AG09319 (cell line): ENCODE measurements around the gene P3H3.
"Not testable (repeated sequence)": the region's sequence is repeated elsewhere in the genome, so short reads cannot be mapped to it uniquely, and the experiment has no call there.

ENCODE experiments used
- DNase-seq: peaks from one replicate; pipeline ENCODE4 v3.0.0-alpha.2; 2010; ENCODE audit warnings: low read depth; ENCODE audit errors: extremely low read depth
- TF ChIP-seq, protein P1 (sequence below): IDR thresholded peaks from 2 replicates; pipeline ENCODE4 v1.5.1; 2011; ENCODE audit warnings: low read depth, mild to moderate bottlenecking, inconsistent platforms, low read length, moderate library complexity

P3H3 gene

GRCh38 chr12:6883252-6883651 is 55.0 kb downstream of the P3H3 start:
- no peak for DNase-seq
- TF ChIP-seq, protein P1, sequence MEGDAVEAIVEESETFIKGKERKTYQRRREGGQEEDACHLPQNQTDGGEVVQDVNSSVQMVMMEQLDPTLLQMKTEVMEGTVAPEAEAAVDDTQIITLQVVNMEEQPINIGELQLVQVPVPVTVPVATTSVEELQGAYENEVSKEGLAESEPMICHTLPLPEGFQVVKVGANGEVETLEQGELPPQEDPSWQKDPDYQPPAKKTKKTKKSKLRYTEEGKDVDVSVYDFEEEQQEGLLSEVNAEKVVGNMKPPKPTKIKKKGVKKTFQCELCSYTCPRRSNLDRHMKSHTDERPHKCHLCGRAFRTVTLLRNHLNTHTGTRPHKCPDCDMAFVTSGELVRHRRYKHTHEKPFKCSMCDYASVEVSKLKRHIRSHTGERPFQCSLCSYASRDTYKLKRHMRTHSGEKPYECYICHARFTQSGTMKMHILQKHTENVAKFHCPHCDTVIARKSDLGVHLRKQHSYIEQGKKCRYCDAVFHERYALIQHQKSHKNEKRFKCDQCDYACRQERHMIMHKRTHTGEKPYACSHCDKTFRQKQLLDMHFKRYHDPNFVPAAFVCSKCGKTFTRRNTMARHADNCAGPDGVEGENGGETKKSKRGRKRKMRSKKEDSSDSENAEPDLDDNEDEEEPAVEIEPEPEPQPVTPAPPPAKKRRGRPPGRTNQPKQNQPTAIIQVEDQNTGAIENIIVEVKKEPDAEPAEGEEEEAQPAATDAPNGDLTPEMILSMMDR, result no peak

GRCh38 chr12:6883683-6884082 is 55.5 kb downstream of the P3H3 start:
- TF ChIP-seq, protein P1, result no peak

DNA sequence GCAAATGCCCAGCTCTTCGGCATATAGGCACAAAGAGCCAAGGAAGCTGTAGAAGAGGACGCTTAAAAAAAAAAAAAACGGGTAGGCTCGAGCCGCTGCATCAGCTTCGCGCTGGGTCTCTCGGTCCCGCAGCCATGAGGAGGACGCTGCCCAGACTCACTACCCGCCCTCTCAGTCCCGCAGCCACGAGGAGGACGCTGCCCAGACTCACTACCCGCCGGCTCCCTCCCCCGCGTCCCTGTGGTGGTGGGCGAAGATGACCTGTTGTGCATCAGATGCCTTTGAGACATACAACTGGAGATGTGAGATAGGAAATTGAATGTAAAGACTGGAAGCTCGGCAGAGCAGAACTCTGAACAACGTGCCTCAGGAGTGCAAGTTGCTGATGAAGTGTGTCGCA is 56.3 kb downstream of the P3H3 start:
- no peak for DNase-seq
- TF ChIP-seq, protein P1, result no peak

More at GRCh38 chr12:6883683-6884082, 55.5 kb downstream of the P3H3 start:
- no peak for DNase-seq

DNA sequence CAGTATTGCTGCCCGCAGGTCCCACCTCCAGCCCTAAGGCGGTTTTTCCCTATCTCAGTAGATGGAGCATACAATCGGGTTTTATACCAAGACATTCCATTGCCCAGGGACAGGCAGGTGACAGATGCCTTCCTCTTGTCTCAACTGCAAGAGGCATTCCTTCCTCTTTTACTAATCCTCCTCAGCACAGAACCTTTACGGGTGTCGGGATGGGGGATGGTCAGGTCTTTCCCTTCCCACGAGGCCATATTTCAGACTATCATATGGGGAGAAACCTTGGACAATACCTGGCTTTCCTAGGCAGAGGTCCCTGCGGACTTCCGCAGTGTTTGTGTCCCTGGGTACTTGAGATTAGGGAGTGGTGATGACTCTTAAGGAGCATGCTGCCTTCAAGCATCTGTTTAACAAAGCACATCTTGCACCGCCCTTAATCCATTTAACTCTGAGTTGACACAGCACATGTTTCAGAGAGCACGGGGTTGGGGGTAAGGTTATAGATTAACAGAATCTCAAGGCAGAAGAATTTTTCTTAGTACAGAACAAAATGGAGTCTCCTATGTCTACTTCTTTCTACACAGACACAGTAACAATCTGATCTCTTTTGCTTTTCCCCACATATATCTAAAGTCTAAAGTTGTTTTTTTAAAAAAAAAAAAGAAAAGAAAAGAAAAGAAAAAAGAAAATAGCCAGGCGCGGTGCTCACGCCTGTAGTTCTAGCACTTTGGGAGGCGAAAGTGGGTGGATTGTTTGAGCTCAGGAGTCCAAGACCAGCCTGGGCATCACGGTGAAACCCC is 58.2 kb downstream of the P3H3 start:
- not testable (repeated sequence) for DNase-seq

DNA sequence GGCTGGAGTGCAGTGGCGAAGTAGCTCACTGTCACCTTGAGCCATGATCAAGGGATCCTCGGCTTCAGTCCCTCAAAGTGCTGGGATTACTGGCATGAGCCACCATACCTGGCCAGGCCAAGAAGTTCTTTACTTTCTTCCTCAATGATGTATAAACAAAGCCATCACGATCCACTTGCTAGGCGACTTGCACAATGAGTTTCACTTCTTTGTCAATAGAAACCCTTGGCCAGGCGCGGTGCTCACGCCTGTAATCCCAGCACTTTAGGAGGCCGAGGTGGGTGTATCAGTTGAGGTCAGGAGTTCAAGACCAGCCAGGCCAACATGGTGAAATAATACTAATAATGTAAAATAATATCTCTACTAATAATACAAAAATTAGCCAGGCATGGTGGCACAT is 59.3 kb downstream of the P3H3 start:
- TF ChIP-seq, protein P1, result no peak
- no peak for DNase-seq

GRCh38 chr12:6888360-6888759 is 60.2 kb downstream of the P3H3 start:
- no peak for DNase-seq
- TF ChIP-seq, protein P1, result no peak

DNA sequence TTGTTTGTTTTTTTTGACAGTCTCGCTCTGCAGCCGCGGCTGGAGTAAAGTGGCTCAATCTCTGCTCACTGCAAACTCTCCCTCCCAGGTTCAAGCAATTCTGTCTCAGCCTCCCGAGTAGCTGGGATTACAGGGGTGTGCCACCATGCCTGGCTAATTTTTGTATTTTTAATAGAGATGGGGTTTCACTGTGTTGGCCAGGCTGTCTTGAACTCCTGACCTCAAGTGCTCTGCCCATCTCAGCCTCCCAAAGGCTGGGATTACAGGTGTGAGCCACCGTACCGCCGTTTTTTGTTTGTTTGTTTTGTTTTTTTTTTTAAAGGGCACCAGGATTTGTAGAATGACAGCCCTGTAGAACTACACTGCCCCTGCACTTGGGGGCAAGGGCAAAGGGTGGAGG is 60.6 kb downstream of the P3H3 start:
- not testable (repeated sequence) for DNase-seq
